HG02763 (cell line): ENCODE data around the gene IRAK1.

Experiments used
- ATAC-seq: cut with Tn5 transposase; IDR thresholded peaks from one replicate; pipeline ENCODE4 v1.9.1; 2021; ENCODE audit warnings: mild to moderate bottlenecking, moderate library complexity; ENCODE audit not compliant: unreplicated experiment

IRAK1 gene

GRCh38 chrX:153971450-153972367, 48.0 kb downstream of the IRAK1 start, which contains the start of gene HCFC1:
Gene HCFC1, minus strand, starts transcription at chrX:153971818. Its CDS starts 978 bp downstream, at chrX:153970840.
- ATAC-seq, result peak; percentile 43

GRCh38 chrX:153971124-153971449, 48.6 kb downstream of the IRAK1 start:
- peak; percentile 44 for ATAC-seq

GRCh38 chrX:153970357-153971123, 49.2 kb downstream of the IRAK1 start:
- ATAC-seq, result peak; percentile 6

GRCh38 chrX:153969904-153970356, 49.8 kb downstream of the IRAK1 start:
- no peak for ATAC-seq

DNA sequence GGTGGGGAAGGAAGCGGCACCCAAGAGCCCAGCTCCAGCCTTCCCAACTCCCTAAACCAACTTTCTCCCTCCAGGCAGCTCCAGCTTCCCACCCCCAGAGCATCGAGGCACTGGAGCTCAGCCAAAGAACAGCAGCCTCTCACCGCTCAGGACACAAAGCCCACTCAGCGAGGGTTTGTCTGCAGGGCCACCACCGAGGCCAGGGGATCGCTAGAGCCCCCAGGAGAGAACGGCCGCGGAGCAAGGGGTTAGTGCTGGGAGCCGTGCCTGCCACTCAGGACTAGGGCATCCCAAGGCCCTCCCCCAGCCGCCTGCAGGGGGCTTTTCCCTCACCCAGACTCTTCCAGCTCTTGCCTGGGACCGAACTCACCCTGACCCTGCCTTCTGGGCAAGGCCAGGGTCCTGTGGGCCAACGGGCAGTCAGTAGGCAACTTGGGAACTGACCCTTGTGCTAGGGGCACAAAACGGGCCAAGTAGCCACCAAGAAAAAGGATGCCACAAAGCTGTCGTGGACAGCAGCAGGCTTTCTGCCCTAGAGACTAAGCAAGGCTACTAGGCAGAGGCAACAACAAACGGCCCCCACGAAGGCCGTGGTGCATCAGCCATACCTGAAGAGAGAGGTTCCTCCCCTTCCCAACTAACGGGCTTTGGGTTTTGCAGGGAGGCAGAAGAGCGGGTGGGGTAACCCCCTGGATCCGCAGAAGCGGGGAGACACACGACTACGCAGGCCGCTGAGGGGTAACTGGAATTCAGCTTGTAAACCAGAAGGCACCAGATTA, 50.4 kb downstream of the IRAK1 start:
- ATAC-seq, result no peak

DNA sequence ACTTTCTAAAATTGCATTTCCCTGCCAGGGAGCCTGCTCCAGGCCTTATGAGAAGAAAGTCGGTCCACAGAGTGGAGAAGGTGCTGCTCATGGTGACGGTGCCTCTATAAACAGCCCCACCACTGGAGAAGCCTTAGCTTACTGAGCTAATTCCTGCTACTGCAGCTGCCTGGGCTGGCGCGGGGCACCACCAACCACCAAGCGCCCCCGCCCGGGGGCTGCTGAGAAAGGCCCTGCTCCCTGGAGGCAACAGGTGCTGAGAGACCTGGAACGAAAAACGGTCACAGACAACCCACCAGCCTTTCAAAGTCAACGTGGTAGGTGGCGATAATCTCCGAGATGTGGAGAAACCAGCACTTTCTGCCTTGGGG, 51.0 kb downstream of the IRAK1 start:
- ATAC-seq, result no peak

- ATAC-seq, result no peak
Measured at GRCh38 chrX:153968255-153968654, 51.4 kb downstream of the IRAK1 start.

- ATAC-seq, result no peak
Measured at GRCh38 chrX:153967536-153968224, 52.0 kb downstream of the IRAK1 start.

- ATAC-seq, result no peak
Measured at GRCh38 chrX:153966841-153967535, 52.7 kb downstream of the IRAK1 start.

DNA sequence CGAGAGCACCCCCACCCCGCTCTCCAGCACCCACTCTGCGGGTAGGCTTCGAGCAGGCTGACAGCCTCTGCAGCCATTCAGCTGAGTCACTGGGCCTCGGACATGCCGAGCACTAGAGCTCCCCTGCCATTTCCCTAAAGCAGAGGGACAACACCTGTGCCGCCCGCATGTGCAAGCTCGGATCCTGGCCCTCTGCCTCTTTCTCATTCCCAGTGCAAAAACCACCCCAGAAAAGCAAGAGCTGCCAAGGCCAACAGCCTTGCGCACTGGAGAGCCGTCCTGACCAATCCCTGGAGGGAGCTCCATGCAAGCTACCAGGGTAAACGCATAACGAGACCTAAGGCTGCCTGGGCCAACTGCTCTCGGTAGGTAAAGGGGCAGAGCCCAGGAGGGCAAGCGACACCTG, 53.4 kb downstream of the IRAK1 start:
- ATAC-seq, result no peak

DNA sequence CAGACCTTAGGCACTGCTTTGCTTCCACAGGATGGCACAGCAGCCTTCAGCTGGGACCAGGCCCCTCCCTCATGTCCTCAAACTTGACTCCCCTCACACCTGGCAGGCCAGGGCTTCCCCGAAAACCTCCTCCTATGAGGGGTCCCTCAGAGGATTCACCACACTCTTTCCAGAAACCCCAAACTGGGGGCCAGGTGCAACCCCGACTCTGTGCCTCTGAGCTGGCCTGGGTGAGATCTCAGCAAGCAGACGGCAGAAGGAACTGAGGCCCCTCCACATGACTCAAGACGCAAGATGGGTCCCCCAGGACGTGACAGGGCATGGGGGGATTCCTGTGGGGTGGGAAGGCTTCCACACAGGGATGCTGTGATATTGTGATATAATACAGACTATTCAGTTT, 54.3 kb downstream of the IRAK1 start:
- ATAC-seq, result no peak

DNA sequence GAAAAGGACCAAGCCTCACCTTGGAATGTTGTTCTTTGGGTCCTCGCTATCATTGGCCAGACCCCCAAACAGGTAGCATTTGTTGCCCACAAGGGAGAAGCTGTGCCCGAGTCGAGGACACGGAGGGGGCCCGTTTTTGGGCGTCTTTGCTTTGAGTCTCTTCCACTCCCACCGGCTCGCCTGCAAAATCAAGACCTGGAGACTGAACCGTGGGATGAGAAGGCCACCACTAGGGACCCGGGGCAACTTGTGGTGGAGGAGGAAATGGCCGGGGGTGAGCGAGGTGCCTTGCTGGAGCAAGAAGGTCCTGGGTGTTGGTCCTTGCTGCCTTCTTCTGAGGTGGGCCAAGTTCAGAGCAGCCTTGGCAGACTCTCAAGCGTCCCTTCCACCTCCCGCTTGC, 55.6 kb downstream of the IRAK1 start:
- ATAC-seq, result no peak

DNA sequence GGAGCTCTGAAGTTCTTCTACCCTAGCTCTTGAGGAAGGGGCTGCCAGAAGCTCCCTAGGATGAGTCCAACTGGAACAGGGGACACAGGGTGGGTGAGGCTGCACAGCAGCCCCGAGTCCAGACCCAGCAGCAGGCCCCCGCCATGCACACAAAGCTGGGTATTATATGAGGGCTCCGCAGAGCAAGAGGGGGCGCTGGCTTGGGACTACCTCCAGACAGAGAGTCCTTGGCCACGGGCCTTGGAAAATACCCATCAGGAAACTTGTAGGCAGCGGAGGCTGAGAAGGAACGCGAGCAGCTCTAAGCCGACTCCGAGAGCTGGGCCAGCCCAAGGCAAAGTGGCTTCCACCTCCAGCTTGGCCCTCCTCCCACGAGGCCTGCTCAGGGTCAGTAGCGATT, 56.2 kb downstream of the IRAK1 start:
- ATAC-seq, result no peak

DNA sequence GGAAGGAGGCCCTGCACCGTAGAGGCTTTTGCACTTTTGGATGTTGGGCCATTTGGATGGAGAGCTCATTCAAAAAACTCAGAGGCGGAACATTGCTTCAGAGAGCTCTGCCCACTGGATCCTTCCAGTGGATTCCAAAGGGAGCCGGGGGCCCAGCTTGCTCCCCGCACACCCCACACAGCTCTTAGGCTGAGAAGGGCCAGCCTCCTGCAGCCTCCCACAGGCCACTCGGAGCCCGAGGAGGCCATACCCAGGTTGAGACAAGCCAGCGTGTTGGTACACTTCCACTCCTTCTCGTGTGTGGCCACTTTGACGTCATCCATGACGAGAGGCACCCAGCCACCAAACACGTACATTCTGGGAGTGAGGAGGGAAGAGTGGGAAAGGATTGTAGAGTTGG, 58.4 kb downstream of the IRAK1 start:
- ATAC-seq, result no peak

DNA sequence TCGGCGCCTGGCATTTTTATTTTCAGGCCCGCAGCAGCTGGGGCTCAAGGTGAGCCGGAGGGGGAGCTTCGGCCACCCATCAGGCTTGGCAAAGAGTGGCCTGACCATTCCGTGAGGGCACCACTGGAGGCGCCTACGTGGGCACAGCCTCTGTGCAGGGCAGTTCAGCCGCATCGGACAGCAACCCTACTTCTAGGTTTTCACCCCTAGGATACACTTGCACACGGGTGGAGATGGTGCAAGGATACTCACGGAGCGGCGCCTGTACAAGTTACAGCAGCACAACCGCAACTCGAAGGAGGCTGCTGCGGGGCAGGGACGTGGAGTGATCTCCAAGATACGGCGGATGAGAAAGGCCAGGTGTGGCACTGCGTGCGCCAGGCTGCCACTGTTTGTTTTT, 58.9 kb downstream of the IRAK1 start:
- no peak for ATAC-seq
